AG08395 (cell line): ENCODE results near the gene FAM181A.
A peak's percentile ranks its signal among the peaks of the same experiment; 100 is the strongest.

ENCODE experiments used
- DNase-seq: peaks from one replicate; pipeline ENCODE4 v3.0.0; 2012; ENCODE audit warnings: mixed read lengths, low spot score

The FAM181A gene

DNA sequence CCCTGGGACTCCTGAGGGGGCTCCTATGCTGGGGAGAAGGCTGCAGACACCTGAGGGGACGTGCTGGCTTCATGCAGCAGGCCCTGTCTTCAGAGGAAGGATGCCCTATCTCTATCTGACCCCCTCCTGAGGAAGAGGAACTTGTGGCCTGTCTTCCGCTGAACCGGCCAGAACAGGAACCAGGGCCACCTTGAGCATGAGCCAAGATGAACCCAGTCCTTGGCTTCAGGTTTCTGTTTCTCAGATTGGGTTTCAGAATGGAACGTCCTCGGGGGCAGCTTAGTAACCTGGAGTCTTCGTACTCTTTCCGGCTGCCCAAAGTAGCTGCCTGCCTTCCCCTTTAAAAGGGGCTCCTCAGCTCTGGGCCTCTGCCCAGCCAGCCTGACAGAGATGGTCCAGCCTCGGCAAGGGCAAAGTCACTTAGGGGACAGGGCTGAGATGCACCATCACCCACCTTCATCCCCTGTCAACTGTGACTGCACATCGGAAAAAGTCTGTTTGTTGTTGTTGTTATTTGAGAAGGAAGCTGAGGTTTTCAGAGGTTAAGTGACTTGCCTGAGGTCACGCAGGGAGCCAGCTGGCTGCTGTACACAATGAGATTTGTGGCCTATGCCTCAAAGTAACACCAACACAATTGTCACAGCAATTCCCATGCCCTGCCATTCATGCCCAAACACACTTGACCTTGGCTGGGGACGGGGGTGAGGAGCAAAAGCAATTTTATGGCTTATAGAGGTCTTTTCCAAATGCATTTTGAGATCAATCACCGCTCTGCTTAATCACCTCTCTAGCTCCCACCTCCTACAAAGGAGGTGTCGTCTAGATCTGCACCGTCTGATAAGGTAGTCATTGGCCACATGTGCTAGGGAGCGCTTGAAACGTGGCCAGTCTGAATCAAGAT lies 35.8 kb downstream of the FAM181A start:
- no peak for DNase-seq

GRCh38 chr14:93963692-93964091 lies 36.5 kb downstream of the FAM181A start:
- no peak for DNase-seq

GRCh38 chr14:93964281-93964680 lies 37.1 kb downstream of the FAM181A start:
- DNase-seq, result no peak

DNA sequence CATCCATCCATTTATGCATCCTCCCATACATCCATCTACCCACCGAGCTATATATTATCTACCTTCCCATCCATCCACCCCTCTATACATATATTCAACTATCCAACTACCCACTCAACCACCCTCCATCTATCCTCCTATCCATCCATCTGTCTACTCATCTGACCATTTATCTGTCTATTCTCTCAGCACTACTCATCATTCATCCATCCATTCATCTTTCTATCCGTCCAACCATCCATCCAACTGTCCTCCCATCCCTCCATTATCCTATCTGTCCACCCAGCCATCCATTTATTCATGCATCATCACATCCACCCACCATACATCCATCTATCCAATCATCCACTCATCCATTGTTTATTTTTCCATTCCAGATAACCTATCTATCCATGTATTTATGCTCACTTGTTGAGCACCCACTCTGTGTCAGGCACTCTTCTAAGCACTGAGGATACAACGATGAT lies 37.7 kb downstream of the FAM181A start:
- no peak for DNase-seq

GRCh38 chr14:93965287-93965821 lies 38.2 kb downstream of the FAM181A start:
- peak; percentile 88 for DNase-seq

- DNase-seq, result no peak
These were observed 38.9 kb downstream of the FAM181A start for GRCh38 chr14:93965946-93966474.

DNA sequence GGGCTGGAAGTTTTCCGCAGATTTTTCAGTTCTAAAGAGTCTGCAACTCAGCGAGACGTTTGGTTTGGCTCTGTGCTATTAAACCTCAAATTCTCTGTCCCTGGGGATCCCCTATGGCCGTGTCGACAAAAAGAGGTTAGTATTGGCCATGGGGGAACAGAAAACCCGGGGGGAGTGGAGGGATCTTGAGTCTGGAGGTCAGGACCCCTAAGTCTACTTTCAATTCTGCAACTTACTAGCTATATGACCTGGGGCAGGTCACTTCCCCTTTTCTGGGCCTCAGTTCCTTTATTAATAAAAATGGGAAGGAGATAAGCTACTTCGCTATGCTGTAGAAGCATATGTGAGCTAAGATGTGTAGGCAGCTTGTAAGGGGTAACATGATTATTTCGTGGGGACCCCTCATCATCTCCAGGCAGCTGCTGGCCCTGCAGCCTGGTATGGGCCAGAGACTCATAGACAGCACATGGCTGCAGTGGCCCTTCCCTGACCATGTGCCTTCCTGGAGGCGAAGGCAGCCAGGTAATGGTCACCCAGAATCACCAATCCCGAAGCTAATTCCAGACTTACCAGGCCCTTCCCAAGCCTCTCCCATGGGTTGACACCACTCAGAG lies 40.6 kb downstream of the FAM181A start:
- DNase-seq, result no peak

- DNase-seq, result no peak
These were observed 42.1 kb downstream of the FAM181A start for GRCh38 chr14:93969082-93969828.

DNA sequence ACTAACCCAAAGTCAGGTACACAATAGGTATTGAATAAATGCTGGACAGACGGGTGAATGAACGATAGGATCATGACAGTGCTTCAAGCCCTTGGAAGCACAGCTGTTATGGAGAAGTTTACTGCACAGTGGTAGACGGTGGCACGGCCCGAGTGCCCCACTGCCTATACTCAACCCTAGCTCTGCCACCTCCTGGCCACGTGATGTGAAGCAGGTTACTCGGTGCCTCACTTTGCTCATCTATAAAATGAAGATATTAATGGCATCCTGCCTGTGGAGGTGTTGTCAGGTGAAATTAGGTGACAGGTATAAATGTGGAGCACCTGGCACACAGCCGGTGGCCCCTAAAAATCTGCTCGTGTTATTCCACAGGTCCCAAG lies 43.4 kb downstream of the FAM181A start:
- no peak for DNase-seq

DNA sequence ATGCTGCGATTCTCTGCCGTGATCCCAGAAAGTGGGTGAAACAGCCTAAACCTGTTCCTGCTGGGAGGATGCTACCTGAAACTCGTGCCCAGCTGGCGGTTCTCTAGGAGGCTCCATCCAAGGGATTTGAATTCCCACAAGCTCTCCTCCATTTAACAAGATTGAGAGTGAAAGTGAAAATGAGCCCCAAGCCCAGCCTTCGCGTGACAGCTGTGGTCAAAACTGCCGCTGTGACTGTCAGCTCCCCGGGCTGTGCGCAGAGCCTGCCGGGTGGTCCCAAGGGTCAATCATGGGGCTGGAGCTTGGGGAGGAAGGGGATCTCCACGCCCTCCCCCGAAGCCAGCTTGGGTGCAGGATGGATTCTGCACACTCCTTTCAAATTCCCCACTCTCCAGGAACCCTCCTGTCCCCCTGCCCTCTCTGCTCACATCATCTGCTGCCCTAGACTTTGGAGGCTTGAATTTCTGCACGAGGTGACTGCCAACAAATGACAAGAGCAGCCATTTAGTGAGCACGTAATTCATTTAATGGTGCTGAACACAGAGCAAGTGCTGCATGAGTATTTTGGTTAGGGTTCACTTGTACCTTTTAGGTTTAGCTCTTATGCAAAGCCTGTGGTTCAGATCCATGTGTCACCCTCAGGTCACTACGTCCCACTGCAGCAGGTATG lies 44.0 kb downstream of the FAM181A start:
- DNase-seq, result no peak

DNA sequence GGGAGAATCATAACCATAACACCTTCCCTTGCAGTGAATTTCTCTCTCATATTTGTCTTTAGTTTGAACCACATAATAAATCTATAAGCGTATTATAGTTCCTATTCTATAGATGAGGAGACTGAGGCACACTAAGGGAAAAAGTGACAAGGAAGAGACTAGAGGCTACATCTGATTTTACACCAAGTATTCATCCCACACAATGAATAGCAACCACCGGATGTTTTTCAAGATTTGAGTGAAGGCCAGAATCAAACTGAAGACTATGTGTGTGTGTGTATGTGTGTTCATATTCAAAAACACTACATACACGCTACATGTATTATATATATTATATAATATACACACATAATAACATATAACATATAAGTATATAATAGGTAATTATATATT lies 44.5 kb downstream of the FAM181A start:
- no peak for DNase-seq

DNA sequence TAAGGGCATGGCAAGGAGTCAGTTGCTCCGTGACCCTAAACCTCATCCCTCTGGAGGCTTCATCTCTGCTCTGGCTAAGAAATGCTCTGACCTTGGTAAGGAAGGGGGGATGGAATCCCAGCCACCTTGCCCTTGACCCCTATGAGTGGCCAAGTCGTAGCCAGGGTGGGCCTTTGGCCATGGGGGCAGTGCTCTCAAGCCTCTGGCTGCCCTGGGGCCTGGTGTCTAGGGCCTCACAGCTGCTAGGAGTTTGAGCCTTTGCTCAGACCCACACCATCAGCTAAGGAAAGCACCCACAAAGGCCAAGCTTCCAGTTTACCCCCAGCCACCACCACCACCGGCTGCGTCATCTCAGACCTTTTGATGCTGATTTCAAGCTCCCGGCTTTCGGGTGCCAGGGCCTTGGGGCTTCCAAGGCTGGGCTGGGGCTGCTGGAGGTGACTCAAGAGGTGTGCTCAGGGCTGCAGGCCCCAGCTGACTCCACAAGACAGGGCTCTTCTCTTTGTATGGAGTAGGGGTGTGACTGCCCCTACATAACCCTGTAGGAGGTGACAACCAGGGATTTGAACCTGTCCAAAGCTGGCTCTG lies 45.6 kb downstream of the FAM181A start:
- DNase-seq, result no peak

DNA sequence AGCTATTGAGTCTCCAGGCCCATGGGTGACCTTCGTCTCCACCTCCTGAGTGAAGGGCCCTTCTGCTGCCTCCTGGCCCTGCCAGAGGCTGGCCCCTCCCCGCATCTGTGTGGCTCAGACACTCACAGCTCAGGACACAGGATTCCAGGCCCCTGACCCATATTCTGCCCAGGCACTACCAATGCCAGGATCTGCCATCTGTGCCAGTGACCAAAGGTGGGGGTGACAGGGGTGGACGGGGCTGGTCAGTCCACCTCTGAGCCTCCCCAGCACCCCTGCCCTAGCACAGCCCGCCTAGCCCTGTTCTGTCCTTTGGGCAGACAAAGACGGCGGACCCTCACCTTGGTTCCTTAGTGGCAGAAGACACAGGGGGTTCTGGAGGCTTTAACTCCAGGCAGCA lies 46.5 kb downstream of the FAM181A start:
- DNase-seq, result no peak

GRCh38 chr14:93974299-93974698 lies 47.2 kb downstream of the FAM181A start:
- no peak for DNase-seq

DNA sequence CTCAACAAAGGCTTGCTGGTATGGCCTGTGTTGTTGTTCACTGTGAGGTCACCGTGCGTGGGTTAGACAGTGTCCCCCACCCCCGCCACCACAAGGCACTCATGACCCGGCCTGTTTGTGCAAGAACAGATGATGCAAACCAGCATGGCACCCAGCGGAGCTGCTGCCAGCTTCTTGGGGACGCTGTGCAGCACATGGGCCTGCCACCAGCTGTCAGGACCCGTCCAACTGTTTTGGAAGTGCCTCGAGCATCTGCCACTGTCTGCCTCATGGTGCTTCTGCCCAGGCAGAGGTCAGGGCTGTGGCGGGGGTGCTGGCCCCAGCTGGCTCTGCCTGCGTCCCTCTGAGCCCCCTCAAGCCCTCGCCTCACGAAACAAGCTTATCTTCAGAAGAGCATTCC lies 47.7 kb downstream of the FAM181A start:
- no peak for DNase-seq

DNA sequence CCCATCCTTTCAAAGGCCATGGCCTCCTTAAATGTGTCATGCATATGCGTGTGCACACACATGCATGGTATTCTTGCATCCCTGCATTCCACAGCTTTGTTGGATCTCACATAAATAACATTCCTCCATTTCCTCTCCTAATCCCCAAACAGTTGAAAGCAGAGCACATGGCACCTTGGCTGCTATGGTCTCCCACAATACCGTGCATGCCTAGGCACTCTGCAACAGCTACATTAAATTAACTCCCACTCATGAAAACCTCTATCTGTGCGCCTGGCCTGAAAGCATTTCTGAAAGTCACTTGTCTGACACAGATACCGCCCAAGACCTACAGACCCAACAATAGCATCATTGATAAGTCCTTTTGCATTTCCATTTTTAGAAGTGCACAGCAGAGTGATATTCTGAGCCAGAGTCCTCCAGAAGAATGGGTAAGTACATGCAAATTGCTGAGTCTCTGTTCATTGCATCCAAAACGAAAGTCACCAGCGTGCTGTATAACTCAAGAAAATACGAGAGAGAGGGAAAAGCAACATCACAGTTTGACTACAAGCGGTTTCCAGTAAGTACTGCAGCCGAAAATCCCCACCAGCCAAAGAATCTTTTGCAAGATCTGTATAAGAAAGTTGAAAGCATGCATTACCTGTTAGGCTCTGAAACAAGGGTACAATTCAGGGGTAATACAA lies 48.8 kb downstream of the FAM181A start:
- no peak for DNase-seq

DNA sequence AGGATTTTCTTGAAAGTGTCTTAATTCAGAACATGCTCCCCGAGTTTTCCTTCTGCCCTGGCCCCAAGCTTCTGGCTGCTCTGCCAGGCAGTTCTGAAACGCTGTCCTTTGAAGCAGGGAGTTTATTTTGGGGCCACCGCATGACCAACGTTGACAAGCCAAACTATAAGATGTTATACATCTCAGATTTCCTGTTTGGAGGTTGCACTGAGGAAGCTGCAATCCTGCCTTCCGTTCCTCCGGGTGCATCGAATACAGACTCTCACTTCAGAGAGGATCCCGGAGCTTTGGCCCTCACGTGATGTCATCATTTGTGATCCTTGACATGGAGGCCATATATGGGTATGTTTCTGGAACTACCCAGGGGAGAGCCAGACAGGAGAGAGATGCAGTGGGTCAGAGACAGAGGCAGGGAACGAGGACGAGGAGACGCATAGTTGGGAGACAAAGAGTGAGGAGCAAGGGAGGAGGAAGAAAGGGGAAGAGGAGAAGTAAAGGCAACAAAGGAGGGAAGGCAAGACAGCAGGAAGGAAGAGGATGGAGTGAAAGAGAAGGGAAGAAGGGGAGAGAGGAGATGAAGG lies 49.4 kb downstream of the FAM181A start, which contains the start of gene ASB2:
ASB2 (minus strand) TSS at position 94 of the 581 bp plus-strand sequence. CDS start 12,031 bp downstream, outside the sequence.
- DNase-seq, result no peak

GRCh38 chr14:93977171-93977570 lies 50.0 kb downstream of the FAM181A start:
- DNase-seq, result no peak

DNA sequence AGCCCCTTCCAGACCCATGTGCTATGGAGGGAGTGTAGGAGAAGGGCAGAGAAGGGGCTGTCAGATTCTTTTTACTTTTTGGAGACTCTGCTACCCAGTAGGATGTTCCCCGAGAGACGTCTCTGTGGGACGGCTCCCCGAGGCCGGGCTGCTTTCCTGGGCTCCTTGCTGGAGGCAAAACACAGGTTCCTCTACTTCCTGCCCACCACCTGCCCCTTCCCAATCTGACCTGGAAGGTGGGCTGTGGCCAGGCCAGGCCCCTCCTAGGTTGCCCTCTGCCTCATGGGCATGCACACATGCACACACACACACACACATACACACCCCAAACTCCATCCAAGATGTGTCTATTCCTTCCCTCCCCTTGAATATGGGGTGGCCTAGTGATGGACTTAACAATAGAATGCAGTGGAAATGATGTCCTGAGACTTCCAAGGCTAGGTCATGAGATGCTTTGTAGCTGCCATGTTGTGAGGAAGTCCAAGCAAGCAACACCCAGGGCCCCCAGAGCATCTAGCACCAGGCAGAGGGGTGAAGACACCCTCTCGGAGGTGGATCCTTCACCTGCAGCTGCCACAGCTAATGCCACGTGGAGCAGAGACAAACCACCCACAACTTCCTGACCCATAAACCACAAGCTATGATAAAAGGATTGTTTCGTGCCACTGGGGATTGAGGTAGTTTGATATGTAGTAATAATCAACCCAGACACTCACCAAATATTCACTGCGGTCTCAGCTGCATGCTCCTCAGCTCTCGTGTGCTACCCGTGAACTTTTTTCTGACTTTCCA lies 50.8 kb downstream of the FAM181A start:
- no peak for DNase-seq
